Endothelial cell of umbilical vein (primary cell): ENCODE measurements around the gene SMAD3.

Source experiments
- EZH2 ChIP-seq: IDR thresholded peaks from 2 replicates; pipeline ENCODE4 v1.6.1; 2012; ENCODE audit warnings: borderline replicate concordance, low read depth, mild to moderate bottlenecking, moderate library complexity, low read length, inconsistent platforms; ENCODE audit not compliant: severe bottlenecking
- TF ChIP-seq, protein P1 (sequence below), 2 donors: IDR thresholded peaks; 1 replicate in 1 of 2; 2 replicates in 1 of 2; pipeline ENCODE4 v1.5.1; 2011; ENCODE audit warnings: low read length in 2 of 2, mild to moderate bottlenecking in 2 of 2, moderate library complexity in 2 of 2, control low read depth in 1 of 2, inconsistent platforms in 1 of 2, low read depth in 1 of 2; ENCODE audit not compliant: insufficient read depth in 1 of 2; ENCODE audit errors: extremely low read depth in 1 of 2

DNA sequence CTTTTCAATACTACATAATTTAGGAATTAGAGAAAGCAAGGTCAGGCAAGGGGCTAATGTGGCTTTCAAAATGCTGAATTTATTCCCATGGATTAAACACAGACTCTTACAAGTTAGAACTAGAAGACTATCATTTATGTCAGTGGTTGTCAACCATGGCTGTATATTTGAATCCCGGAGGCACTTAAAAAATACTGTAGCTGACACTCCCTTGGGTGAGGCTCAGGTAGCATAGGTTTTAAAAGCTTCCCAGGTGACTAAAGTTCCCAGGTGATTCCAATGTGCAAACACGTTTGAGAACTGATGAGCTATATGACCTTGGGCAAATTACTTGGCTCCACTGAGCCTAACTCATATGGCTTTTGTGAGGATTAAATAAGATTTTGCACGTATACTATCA, 159.5 kb downstream of the SMAD3 start:
- TF ChIP-seq, protein P1, sequence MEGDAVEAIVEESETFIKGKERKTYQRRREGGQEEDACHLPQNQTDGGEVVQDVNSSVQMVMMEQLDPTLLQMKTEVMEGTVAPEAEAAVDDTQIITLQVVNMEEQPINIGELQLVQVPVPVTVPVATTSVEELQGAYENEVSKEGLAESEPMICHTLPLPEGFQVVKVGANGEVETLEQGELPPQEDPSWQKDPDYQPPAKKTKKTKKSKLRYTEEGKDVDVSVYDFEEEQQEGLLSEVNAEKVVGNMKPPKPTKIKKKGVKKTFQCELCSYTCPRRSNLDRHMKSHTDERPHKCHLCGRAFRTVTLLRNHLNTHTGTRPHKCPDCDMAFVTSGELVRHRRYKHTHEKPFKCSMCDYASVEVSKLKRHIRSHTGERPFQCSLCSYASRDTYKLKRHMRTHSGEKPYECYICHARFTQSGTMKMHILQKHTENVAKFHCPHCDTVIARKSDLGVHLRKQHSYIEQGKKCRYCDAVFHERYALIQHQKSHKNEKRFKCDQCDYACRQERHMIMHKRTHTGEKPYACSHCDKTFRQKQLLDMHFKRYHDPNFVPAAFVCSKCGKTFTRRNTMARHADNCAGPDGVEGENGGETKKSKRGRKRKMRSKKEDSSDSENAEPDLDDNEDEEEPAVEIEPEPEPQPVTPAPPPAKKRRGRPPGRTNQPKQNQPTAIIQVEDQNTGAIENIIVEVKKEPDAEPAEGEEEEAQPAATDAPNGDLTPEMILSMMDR (IDR thresholded peaks at IDR 0.05; ENCODE audit: extremely low read depth in 1 of 2, insufficient read depth in 1 of 2, low read depth in 1 of 2, low read length in 2 of 2) = no peak
- no peak for TF ChIP-seq EZH2
